Activated CD4-positive, alpha-beta T cell treated with anti-CD3 and anti-CD28 coated beads, Interleukin-2, amount 50 U/mL, for 1 hour (primary cell): Measurements from ENCODE around the gene NAA38.
"Not testable (repeated sequence)": the region's sequence is repeated elsewhere in the genome, so short reads cannot be mapped to it uniquely, and the experiment has no call there.

Experiments
- DNase-seq: peaks from one replicate; pipeline ENCODE4 v3.0.0-alpha.2; 2020

NAA38 gene

GRCh38 chr17:7820231-7820630 lies 37.1 kb downstream of the NAA38 start:
- no peak for DNase-seq

DNA sequence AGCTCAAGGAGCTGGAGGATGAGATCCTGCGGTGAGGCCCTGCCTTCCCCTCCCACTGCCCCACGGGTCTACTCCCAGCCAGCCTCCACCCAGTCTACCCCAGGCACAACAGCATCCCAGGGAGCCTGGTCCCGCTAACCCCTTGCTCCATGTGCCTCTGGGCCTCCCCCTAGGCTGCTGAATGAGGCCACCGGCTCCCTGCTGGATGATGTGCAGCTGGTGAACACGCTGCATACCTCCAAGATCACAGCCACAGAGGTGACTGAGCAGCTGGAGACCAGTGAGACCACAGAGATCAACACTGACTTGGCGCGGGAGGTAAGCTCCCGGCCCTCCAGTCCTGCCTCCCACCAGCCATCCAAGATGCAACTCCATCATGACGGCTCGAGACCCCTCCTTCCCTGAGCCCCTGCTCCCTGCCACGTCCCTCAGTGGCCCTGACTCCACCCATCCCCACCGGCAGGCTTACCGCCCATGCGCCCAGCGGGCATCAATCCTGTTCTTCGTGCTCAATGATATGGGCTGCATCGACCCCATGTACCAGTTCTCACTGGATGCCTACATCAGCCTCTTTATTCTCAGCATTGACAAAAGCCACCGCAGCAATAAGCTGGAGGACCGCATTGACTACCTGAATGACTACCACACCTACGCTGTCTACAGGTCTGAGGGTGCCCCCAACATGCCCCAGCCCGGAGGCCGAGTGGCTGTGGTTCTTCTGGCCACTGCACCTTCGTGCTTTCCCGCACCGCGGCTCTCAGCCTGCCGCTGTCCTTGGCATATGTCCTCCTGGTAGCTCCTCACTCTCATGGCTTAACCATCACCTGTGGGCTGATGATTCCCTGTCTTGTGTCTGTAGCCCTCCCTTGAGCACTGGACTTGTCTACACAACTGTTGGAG lies 38.4 kb downstream of the NAA38 start:
- no peak for DNase-seq

DNA sequence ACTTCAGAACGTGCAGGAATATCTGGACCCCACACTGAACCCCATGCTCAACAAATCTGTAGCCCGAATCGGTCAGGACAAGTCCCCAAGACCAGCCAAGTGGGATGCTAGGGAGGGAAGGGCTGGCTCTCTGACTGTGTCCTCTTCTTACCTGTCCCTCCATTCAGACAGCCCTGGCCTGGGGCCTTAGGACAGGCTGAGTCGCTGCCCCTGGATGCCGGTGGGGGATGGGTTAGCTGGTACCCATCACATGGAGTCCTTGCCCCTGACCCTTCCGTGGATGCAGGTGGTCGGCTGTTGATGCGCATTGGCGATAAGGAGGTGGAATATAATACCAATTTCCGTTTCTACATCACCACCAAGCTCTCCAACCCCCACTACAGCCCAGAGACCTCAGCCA lies 39.3 kb downstream of the NAA38 start:
- no peak for DNase-seq

GRCh38 chr17:7817643-7817964 lies 39.8 kb downstream of the NAA38 start:
- DNase-seq: no peak

DNA sequence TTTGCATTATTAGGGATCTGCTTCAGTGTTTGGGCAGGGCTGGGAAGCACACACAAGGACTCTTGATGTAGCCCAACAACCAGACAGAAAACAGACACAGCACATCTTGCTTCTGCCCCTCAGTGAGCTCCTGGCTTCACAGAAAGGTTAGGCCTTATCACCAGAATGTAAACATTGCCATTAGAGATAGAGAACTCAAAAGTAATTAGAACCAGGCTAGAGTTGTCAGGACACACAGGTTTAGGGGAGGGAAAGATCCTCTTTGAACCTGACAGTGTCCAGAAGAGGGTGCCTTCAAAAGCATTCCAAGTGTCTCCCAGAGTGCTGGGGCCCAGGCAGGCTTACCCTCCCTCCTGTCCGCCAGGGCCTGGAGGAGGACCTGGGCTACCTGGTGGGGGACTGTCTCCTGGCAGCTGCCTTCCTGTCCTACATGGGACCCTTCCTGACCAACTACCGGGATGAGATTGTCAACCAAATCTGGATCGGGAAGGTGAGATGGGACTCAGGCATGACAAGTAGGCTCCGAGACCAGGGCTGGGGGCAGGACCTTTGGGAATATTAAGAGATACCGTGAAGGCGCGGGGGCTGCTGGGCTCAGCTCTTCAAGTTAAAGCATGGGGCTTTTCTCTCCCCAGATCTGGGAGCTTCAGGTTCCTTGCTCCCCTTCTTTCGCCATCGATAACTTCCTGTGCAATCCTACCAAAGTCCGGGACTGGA lies 40.3 kb downstream of the NAA38 start:
- DNase-seq: no peak

DNA sequence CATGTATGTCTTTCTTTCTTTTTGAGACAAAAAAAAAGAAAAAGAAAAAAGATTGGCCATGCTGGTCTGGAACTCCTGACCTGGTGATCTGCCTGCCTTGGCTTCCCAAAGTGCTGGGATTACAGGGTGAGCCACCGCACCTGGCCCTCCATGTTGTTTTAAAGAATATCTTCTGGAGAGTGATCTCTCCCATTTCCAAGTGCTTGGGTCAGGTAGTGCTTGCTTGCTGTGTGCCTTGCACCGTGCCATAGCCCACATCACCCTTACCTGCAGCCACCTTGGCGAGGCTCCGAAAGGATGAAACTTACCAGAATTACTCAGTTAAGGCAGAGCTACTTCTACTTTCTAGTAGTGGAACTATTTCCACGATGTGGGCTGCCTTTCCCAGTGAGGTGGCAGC lies 42.4 kb downstream of the NAA38 start:
- no peak for DNase-seq

GRCh38 chr17:7811251-7811650 lies 46.1 kb downstream of the NAA38 start:
- no peak for DNase-seq

- not testable (repeated sequence) for DNase-seq
These were observed 47.5 kb downstream of the NAA38 start for GRCh38 chr17:7809791-7810343.

DNA sequence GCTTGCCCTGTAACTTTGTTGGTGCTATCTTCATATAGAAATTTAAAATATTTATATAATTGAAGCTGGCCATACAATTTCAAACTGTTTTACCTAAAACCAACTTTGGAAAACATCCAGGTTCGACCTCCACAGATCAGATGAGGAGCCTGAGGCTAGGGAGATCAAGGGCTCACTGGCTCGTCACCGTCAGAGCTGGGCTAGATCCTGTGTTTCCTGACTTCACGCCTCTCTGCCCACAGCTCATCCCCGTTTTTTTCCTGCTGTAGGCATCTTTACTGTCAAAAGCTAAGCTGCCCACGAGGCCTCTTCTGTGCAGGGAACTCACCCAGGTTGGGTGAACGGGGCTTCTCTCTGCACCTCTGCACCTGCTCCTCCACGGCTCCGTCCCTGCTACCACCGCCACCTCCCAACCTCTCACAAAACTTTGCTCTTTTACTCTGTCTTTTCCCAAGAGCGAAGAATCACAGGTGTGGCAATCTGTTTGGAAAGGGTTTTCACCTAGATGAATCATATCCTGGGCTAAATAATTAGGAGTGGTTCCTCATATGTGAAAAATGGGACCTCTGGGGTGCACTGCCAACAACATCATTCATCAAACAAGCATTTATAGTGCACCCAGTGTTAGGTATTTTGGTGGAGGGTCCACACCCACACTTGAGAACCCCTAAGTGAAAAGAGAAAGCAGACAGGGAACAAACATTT lies 48.1 kb downstream of the NAA38 start:
- DNase-seq: no peak

GRCh38 chr17:7807206-7807605 lies 50.2 kb downstream of the NAA38 start:
- no peak for DNase-seq
